Stimulated activated naive CD8-positive, alpha-beta T cell treated with anti-CD3 and anti-CD28 coated beads, Interleukin-15, Interleukin-2, amounts not matched to agents 100 U/mL and 50 U/mL, for 24 hours (primary cell): ENCODE data around the gene SORBS1.

ENCODE experiments used
- ATAC-seq: fragments of 150-1000 bp; cut with Tn5 transposase; one replicate; pipeline ENCODE4 v1.10.0; 2021
- DNase-seq: peaks from one replicate; pipeline ENCODE4 v3.0.0; 2021

The SORBS1 gene

GRCh38 chr10:95315509-95315908 is 245.7 kb downstream of the SORBS1 start:
- ATAC-seq: no peak
- DNase-seq: no peak

DNA sequence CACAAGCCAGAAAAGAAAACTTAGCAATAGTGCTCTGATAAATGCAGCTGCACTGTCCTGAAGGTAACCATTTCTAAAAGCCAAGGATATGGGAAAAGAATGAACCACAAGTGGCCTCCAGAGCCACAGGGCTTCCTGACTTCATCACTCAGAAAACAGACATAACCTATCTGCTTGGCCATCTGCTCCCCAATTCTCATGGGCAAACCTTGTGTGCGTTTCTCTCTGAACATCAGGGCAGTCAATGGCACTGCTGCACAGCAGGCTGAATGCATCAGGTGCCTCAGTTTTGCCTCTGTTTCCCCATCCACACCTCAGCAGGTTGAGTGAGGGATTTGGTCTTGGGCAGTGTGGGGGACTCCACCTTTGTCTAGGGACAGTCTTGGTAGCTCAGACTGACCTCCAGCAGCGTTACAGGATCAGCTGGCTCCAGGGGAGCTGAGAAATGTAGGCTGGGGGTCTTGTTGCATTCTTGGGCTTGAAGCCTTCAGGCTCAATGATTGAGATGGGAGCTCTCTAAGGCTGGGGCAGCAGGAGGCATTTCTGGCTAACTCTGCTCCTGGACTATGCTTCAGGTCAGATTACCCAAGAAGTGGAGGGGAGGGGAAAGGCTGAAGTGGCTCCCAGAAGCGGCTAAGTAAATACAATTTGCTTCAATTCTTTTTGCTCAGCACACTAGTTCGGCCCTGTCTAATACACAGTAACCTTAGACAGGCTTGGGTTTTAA is 246.8 kb downstream of the SORBS1 start:
- DNase-seq: no peak
- no peak for ATAC-seq

GRCh38 chr10:95312986-95313495 is 248.1 kb downstream of the SORBS1 start:
- ATAC-seq: no peak
- no peak for DNase-seq

DNA sequence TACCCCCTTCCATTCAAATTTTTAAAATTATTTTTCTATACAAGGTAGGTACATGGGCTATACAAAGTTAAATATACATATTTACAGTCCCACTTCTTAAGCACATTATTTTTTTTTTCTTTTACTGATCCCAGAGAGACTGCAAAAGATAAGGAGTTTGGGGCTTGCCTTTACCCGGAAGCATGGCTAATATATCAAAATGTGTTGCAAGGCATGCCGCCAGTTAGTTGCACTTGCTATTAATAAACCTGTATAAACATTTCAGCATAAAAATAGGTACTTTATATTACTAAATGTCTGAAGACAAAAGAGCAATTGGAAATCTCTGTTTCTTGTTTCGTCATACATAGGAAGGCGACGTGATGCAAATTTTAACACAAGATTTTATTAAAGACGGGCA is 248.9 kb downstream of the SORBS1 start:
- ATAC-seq: no peak
- no peak for DNase-seq

DNA sequence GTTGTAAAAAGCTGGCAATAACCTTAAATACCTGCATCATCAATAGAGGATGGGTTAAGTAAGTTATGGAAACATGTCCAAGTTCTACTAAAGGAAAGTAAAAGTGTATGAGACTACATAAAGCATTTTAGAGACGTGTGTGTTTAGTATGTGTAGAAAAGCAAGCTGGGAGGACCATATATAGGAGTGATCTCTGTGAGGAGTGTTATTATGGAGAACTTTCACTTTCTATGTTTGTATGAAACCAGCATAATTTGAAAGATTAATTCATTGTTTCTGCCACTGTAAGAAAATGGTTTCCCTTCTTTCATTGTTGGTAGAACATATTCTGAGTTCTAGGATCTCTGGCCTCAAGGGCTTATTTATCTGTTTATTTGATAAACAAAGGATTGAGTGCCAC is 251.2 kb downstream of the SORBS1 start:
- ATAC-seq: no peak
- no peak for DNase-seq

DNA sequence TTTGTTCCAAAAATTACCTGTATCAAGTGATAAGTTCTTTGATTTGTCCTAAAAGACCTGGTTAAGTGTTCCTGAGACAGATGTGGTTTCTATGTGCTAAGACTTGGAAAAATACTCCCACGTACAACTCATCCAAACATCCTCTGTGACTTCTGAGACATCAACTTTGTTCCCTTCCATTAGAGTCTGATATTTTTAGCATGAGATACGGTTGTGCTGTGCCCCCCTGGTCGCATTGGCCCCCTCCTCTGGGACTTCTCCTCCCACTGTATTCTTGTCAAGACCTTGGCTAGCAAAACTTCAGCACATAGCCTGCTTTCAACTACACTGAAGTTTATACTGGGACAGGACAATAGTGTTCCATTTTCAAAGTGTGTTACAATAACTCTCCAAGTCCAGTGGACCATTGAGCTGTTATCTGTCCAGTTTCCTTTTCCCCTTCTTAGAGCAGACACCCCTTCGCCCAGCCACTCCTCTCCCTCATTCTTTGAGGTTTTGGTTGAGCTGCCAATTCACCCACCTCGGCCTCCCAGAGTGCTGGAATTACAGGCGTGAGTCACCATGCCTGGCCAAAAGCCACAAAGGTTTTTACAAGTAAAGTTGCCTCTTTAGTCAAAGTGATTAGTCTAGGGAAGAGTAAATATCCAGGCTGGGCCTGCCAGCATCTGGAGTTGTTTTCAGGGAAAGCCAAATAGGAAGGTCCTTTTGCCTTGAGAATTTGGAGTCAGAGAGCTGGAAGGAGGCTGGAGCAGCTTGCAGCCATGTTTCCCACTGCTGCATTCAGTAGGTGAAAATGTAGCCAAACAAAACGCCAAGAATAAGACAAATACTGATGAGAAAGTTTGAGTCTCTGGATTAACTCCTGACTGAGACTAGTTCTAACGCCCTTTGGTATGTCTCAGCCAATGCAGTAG is 252.5 kb downstream of the SORBS1 start:
- ATAC-seq (peak; percentile 49), DNase-seq (no peak)

- no peak for DNase-seq
Observed at GRCh38 chr10:95306851-95307250, 254.3 kb downstream of the SORBS1 start.

DNA sequence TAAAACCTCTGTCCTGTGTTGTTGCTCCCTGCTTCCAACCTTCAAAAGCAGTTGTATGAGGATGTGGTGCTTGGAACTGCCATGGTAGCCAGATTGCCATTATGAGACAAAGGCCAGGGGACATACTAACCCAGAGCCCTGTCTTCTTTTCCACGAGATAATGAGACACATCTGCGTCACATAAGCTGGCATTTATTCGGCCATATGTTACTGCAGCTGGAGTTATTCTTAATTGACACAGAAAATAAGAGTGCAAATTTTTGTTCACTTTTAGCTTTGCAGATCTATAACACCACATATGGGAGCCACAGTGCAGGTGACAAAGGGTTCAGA is 254.9 kb downstream of the SORBS1 start:
- no peak for DNase-seq
- ATAC-seq: no peak

More at GRCh38 chr10:95306851-95307250, 254.3 kb downstream of the SORBS1 start:
- no peak for ATAC-seq

DNA sequence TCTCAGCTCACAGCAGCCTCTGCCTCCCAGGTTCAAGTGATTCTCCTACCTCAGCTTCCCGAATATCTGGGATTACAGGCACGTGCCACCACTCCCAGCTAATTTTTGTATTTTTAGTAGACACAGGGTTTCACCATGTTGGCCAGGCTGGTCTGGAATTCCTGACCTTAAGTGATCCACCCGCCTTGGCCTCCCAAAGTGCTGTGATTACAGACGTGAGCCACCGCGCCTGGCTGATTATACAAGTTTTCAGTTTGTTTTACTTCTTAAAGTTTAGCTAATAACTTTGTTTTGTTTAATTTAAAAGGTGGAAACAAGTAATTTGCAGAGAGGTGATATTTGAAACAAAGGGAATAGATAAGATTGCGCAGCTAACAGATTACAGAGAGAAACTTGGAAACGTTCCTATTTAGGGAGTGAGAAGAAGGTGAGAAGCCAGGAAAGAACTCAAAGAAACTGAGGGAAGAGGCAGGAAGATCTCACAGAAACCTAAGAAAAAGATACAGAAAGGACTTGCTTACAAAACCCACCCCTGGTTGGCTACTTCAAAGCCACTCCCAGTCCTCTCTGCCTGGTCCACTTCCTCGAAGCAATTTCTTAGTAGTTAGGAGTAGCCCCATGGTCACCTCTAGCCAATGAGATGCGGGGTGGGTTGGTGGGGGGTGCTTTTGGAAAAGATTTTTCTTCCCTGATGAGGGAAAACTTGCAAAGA is 255.4 kb downstream of the SORBS1 start:
- DNase-seq: no peak
- no peak for ATAC-seq

DNA sequence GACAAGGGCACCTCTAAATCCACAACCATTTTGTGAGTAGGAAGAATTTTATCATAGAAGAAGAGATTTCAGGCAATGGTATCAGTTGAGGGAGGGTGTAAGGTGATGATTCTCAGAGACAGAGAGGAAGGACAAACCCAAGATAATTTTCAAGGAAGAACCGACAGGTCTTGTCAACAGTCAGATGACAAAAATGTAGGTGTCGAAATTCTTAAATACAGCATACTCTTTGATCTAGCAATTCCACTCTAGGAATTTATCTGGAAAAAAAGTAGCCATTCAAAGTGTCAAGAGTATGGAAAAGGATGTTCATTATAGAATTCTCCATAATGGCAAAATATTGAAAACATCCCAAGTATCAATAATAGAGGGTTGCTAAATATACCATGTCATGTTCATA is 256.2 kb downstream of the SORBS1 start:
- no peak for DNase-seq
- no peak for ATAC-seq

- ATAC-seq (no peak), DNase-seq (no peak)
Observed at GRCh38 chr10:95304463-95304862, 256.7 kb downstream of the SORBS1 start.

DNA sequence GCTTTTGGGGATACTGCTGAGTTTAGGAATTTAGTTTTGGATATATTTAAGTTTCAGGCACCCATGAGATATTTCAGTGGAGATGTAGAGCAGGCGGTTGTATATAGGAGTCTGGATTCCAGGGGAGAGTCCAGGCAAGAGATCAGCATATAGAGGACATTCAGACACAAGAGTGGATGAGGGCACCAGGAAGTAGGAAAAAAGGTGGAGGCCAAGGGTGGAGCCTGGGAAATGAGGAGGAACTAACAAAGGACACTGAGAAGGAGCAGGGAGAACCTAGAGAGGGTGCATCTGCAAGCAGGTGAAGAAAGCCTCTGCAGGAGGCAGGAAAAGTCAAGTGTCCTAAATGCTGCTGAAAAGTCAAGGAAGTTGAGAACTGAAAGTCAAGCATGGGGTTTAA is 257.2 kb downstream of the SORBS1 start:
- ATAC-seq (no peak), DNase-seq (no peak)

DNA sequence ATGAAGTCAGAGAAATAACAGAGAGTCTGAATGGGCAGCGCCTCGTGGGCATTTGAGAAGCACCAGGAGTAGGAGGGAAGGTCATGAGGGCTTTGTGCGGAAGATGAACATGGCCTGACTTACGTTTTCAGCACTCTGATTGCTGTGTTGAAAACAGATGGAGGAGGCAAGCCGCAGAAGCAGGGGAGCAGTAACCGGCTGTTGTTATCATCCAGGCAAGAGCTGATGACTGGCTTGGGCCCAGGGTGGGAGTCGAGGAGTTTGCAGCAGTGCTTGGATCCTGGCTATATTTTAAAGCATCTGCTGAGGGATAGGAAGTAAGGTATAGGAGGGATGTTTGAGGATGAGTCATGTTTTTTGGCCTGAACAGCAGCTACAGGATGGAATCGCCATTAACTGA is 257.6 kb downstream of the SORBS1 start:
- ATAC-seq (no peak), DNase-seq (no peak)

DNA sequence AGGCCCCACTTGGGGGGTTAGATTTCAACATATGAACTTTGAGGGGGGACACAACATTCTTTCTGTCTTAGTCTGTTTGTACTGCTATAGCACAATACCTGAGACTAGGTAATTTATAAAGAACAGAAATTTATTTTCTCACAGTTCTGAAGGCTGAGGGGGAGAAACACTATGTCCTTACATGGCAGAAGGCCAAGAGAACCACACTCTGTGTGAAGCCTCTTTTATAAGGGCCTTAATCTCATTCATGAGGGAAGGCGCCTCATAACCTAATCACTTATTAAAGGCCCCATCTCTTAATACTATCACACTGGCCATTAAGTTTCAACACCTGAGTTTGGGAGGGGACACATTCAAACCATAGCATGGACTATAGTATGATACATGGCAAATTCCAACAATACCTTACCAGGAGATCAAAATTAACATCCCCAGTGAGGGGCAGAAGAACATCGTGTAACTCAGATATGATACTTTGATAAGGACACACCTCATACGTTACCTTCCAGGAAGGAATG is 261.1 kb downstream of the SORBS1 start:
- ATAC-seq: no peak
- no peak for DNase-seq

- ATAC-seq: no peak
- DNase-seq: no peak
Observed at GRCh38 chr10:95297402-95297801, 263.8 kb downstream of the SORBS1 start.

DNA sequence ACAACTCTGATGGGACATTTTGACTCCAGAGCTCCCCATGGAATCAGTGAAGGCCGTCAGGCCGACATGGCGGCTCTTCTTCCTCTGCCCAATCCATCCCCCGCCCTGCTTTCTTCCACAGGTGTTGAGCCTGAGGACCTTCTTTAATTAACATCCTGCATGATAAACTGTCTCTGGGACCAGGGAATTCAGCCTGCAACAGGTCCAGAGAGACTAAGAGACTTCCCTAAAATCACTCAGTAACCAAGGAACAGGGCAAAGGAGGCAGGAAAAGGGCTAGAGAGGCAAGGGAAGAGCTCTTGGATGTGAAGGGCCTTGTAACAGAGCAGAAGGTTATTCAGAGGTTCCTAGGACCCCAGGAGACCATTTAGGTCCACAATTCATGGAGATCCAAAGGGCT is 264.4 kb downstream of the SORBS1 start:
- no peak for DNase-seq
- ATAC-seq: no peak

- DNase-seq (peak; percentile 56), ATAC-seq (peak; percentile 51)
Observed at GRCh38 chr10:95295031-95295755, 266.0 kb downstream of the SORBS1 start.

DNA sequence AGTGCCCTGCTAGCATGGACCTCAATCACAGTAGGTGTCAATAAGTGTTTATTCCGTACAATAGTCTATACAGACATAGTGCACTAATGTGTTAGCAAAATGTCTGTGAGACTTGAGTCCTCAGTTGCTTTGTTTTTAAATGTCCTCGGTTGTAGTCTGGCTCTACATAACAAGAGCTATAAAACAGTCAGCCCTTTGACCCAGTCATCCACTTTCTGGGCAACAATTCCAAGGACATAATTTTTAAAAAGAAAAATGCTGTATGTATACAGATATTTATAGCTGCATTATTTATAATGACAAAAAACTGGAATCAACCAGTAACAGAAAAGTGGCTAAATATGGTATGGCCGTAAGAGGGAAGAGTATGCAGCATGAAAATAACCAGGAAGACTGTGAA is 267.5 kb downstream of the SORBS1 start:
- ATAC-seq: no peak
- DNase-seq: no peak

DNA sequence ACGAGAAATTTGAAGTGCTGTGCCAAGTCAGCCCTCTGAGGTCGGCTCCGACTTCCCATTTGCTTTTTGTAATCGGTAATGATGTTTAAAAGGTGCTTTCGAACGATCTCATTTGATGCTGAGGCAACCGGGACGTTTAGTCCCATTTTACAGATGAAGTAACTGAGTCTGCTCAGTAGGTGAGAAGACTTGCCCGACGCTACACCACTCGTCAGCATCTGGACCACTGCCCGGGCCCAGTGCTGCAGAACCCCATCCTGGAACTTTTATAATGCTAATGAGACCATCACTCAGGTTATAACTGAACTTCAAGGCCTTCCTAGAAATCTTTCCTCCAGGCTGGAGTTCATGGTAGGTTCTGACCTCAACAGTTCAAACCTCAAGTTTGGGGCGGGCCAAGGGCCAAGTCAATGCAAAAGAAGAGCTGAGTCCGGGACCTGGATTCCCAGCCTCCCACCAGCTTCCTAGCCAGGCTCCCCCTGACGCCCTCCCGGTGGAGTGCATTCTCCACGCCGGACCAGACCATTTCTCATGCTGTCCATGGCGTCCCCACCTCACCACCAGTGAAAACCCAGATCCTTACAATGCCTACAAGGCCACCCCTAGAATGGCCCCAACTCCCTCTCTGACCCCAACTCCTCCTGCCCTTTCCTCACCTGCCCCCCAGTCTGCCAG is 269.7 kb downstream of the SORBS1 start:
- ATAC-seq: no peak
- no peak for DNase-seq

DNA sequence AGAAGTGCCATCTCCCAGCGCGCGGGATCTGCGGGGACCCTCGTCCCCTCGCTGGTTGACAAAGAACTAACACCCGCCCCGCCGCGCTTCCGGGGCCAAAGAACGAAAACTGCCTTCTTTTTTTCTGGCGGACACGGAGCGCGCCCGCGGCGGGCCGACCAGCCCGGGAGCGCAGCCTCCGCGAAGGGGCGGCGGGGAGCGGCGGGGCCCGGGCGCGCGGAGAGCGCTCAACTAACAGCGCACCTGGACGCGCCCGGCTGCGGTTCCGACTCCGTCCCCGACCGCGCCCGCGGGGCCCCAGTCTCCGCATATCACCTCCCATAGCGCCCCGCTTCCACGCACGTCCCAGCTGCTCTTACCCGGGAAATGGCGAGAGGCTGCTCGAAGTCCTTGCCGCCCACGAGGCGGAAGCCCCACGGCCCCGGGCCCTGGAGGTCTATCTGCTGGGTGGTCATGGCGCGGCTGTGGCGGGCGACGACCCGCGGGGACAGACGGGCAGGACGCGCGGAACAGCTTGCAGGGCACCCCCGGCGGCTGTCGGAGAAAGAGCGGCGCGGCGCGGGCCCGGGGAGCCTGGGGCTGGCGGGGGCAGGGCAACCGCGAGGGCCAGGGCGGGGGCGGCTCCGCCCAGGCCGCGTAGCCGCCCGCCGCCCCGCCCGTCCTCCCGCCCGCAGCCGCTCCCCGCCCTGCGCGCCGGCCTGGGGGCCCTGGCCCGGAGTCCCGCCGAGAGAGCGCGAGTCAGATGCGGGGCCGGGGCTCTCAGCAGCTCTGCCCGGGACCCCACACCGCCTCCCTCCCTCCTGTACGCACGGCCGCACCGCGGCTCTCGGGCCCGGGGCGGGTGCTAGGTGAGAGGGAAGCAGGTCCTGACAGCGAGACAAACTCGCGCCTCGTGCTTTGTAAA is 270.5 kb downstream of the SORBS1 start, which contains the start of gene PDLIM1:
PDLIM1 (minus strand) TSS at position 543 of the 904 bp plus-strand sequence; CDS start at position 455, 88 bp downstream.
- DNase-seq (peak; percentile 41), ATAC-seq (peak; percentile 58)
